Activated CD4-positive, alpha-beta T cell treated with anti-CD3 and anti-CD28 coated beads, Interleukin-2, amount 50 U/mL, for 24 hours (primary cell): ENCODE results near the gene CFAP53.
"Not testable (repeated sequence)": the region's sequence is repeated elsewhere in the genome, so short reads cannot be mapped to it uniquely, and the experiment has no call there.

ENCODE experiments used
- DNase-seq, 2 donors: peaks; one replicate each; pipeline ENCODE4 v3.0.0-alpha.2; 2020; ENCODE audit warnings: low read depth in 1 of 2, low spot score in 1 of 2

The CFAP53 gene

DNA sequence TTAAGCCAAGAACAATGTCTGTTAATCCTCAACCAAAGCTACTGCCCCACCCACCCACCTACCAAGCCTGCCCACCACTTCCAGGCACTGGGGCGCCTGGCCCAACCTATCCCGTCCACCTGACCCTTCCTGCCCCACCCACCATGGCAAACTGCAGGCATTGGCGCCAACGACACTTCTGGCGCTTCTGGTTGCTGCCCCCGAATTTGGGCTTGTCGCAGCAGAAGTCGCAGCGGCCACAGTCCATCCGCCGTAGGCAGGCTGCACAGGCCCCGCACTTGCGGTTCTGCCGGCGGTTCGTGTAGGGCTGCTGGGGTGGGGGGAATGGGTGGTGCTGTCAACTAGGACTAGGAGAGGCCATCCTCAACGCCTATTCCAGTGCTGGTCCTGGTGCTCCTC is 7.7 kb upstream of the CFAP53 start:
- DNase-seq: no peak

DNA sequence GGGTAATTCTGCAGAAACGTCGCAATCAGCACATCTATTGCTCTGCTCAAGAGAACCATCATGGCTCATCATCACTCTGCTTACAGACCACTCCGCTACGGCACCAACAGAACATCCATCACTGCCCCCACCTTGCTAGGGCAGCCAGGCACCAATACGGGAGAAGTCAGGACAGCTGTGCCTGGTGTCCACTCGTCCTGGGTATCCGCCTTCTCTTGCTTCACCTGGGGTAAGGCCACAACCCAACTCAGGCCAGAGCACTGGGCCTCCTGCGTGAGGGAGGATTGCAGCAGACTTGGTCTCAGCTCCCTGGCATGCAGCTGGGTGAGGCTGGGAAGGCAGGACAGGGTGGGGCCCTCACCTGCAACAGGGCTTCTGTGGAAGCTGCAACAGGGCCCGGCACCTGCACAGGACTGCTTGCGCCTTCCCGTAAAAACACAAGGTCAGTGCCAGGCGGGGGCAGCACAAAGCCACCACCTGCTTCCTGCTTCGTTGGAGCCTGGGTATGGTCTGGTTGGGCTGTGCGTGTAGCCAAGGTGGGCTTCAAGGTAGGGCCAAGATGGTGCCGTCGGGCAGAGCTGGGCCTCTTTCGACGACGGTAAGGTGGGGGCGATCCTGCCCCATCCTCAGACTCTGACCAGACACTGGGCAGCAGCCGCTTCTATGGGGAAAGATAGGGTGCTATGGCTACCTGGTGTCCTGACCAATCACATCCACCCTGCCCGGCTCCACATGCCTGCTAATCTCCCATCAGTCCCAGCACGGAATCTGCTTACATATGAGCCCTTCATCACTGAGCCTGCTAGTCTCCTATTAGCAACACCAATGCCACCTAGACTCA is 7.1 kb upstream of the CFAP53 start:
- no peak for DNase-seq

DNA sequence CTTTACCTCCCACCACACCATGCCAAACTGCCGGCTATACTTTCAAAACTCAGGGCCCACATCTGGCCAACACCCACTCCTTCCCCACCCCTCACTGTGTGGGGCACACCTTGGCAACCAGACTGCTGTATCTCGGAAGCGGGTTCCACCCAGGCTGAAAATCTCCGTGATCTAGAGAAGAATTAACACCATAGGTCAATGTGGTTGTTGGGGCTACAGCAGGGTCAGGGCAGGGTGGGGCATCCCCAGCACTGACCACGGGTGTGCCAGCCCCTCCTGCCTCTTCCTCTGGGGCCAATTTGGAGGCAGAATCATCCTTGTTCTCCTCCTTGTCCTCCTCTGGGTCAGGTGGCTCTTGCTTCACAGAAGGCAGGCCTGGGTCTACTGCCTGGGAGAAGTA is 6.3 kb upstream of the CFAP53 start:
- no peak for DNase-seq

DNA sequence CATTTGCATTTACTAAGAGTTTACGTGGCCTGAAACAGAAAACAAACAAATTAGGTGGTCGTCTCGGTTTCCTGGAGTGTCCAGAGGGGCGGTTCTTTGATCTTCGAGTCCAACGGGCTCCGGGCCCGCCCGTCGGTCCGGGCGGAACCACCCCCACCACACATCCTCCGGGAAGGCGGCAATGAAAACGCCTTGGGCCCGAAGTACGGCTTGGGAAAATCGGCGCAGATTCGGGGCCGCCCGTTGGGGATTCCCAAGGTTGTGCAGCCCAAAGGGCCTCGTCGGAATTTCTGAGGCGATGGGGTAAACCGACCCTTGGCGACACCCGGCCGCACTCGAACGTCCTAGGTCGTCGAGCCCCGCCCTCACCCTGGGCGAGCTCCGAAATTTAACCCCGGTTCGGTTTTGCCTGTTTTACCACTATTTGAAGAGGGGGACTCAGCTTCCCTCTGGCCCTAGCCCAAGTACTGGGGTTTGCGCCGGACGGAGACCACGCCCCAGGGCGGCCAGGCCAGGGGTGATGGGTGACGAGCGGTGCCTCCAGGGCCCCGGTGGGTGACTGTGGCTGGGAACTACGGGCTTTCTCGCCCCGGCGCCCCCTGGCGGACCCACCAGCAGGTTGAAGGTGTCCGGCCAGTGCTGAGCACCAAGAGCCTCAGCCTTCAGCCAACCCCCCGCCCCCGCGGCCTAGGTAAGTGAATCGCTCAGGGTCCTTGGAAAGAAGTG is 1.9 kb upstream of the CFAP53 start:
- DNase-seq: peak; percentile 53 to 67

DNA sequence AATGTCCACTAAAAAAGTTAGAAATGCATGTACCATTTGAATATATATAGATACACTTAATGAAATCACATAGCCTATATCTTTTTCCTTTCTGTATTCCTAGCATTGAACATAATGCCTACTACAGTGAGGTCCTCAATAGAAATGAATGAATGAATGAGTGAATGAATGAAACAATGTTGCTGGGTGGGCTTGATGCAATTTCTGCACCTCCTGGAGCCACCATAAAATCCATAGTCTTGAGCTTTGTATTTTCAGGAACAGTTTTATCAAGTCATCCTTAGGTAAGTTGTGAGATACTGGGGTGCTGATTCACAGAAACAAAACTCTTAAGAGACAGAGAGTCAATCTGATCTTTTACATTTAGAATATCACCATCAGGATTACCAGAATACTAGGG is 3.3 kb downstream of the CFAP53 start:
- no peak for DNase-seq

DNA sequence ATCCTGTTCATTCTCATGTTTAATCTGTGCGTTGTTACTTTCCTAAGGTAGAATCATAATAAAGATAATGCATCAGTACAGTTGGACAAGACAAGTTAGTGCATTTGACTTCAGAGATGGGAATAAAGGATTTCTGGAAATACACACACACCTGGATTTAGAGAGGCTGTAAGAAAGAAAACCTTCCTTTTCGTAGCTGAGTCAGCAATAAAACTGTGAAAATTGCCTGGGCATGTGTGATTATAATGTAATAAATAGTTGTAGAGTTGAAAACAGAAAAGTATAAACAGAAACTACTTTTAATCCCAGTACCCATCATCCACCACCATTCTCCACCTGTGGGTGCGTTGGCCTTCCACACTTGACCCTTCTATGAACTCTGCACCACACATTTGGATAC is 15.4 kb downstream of the CFAP53 start:
- no peak for DNase-seq

DNA sequence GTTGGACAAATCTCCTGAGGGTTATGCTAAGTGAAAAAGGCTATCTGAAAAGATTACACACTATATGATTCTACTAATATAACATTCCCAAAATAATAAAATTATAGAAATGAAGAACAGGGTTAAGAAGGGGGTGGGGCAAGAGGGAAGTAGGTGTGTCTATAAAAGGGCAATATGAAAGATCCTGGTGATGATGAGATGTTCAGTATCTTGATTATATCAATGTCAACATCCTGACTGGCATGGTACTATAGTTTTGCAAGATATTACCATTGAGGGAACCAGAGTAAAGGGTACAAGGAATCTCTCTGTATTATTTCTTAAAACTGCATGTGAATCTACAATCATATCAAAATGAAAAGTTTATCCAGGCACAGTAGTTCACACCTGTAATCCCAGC is 16.7 kb downstream of the CFAP53 start:
- no peak for DNase-seq

DNA sequence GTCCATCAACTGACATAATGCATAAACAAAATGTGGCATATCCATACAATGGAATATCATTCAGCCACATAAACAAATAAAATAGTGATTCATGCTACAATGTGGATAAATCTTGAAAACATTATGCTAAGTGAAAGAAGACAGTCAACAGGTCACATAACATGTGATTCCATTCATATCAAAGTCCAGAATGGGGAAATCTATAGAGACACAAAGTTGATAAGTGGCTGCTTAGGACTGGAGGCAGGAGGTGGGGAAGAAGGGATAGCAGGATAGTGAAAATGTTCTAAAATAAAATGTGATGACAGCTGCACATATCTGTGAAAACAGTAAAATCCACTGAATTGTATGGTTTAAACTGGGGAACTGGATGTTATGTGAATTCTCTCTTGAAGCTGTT is 18.7 kb downstream of the CFAP53 start:
- DNase-seq: no peak

DNA sequence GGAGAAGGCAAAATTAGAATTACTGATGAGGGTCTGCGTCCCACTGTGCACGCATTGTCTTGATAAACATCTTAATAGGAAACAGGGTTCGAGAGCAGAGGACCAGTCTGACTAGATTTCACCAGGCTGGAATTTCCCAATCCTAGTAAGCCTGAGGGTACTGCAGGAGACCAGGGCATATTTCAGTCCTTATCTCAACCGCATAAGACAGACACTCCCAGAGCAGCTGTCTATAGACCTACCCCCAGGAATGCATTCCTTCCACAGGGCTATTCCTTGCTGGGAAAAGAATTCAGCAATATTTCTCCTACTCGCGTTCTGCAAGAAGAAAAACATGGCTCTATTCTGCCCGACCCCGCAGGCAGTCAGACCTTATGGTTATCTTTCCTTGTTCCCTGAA is 24.5 kb downstream of the CFAP53 start:
- not testable (repeated sequence) for DNase-seq

DNA sequence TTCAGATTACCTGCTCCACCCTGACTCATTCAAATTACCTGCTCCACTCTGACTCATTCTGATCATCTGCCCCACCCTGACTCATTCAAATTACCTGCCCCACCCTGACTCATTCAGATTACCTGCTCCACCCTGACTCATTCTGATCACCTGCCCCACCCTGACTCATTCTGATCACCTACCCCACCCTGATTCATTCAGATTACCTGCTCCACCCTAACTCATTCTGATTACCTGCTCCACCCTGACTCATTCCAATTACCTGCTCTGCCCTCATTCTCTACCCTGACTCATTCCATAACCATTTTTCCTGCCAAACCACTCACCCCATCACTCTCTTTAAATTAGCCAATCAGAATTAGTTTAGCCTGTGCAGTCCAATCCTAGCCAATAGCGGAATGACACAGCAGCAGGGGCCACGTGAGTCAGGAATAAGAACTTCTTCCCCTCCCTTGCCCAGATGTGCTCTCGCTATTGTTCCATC is 26.2 kb downstream of the CFAP53 start:
- DNase-seq: no peak

DNA sequence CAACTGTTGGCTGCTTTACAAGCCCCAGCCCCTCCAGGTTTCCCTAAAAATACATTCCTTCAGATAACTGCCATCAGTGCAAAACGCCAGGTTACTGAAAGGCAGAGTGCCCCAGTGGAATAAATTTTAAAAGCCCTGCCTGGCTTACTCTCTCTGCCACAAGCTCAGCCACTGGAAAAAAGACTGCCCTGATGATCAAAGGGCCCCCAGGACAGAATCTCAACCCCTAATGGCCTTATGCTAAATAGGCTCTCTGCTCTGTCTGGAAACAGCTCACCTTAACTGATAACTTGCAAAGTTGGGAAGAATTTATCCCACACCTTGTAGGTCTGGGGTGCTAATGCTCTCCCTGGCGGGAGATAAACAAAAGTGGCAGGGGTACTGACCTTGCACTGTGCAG is 33.9 kb downstream of the CFAP53 start:
- no peak for DNase-seq

DNA sequence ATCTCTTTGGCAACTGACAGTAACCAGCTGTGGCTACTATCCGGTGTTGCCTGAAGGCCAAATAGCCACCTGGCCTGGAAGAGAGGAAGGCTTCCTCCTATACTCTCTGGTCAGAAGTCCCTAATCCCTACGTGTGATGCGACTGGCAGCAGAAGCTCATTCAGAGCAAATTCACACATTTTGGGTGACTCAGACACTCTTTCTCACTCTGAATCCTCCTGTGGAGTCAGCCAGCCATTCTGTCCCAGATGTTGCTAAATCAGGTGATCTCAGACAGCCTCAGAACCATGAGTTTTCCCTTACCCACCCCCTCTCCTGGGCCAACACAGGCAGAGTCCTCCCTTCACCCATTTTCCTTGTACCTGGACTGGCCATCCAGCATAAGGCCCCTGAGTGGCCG is 34.7 kb downstream of the CFAP53 start:
- no peak for DNase-seq

DNA sequence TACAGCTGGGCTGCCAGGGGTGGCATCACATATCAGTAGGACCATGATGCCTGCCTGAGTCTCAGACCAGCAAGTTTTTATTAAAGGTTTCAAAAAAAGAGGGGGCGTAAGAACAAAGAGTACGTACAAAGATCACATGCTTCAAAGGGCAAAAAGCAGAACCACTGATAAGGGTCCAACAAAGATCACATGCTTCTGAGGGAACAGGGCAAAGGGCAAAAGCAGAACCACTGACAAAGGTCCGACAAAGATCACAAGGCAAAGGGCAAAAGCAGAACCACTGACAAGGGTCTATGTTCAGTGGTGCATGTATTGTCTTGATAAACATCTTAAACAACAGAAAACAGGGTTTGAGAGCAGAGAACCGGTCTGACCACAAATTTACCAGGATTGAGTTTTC is 46.0 kb downstream of the CFAP53 start:
- not testable (repeated sequence) for DNase-seq

DNA sequence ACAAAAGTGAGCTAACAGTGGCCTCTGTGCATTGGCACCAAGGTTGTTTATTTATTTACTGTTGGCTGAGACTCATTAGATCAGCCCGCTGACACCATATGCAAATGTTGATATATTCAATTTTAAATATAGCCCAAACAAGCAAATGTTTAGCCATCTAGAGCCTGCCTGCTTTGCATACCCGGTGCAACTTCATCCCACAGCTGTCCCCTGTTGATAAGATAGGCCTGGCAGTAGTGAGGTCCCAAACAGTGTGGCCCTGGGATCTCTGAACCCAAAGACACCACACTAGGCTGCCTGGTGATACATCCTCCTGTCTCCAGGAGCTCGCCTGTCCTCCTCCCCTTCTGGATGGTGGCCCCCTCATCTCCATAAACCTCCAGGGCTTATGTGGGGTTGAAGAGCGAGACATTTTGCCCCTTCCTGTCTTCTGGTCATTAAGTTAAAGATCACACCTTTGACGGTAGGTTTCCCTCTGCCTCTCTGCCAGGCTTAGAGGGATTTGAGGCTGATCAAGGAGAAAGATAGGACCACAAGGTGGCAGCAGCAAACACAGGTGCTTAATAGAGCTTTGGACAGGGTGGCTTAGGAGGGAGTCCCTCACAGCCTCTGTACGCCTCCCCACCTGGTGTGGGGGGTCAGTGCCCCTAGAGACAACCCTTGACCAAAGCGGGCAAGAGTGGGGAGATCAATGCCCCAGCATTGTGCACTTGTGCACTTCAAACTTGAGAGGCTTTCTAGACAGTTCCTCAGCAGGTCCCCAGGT is 47.7 kb downstream of the CFAP53 start:
- DNase-seq: no peak

DNA sequence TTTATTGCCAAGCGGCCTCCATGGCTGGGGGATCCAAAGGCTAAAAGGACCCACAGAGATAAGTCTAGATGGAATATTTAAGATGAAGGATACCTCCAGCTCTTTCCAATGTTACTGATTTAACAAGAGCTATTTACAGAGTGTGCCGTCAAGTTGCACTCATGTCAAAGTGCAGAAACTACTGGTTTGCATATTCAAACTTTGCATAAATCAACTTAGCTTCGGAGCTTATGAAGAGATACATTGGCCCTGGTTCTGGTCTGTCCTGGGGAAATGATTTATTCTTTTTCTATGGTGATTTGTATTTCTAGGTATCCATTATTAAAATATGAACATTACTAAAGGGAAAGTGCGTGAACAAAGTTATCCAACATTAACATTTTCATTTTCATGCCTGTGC is 57.0 kb downstream of the CFAP53 start:
- no peak for DNase-seq

DNA sequence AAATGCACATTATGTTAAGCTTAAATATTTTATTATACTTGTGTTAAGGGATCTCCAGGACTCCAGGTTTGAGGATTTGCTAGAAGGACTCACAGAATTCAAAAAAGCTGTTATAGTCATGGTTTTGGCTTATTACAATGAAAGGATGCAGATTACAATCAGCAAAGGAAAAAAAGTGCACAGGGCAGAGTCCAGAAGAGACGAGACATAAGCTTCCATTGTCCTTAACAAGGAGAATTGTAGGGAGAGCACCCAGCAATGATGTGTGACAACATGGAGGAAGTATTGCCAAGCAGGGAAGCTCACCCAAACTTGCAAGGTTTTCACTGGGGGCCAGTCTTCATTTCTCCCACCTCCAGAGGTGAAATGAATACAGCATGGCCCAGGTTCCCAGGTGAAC is 58.6 kb downstream of the CFAP53 start:
- DNase-seq: no peak

DNA sequence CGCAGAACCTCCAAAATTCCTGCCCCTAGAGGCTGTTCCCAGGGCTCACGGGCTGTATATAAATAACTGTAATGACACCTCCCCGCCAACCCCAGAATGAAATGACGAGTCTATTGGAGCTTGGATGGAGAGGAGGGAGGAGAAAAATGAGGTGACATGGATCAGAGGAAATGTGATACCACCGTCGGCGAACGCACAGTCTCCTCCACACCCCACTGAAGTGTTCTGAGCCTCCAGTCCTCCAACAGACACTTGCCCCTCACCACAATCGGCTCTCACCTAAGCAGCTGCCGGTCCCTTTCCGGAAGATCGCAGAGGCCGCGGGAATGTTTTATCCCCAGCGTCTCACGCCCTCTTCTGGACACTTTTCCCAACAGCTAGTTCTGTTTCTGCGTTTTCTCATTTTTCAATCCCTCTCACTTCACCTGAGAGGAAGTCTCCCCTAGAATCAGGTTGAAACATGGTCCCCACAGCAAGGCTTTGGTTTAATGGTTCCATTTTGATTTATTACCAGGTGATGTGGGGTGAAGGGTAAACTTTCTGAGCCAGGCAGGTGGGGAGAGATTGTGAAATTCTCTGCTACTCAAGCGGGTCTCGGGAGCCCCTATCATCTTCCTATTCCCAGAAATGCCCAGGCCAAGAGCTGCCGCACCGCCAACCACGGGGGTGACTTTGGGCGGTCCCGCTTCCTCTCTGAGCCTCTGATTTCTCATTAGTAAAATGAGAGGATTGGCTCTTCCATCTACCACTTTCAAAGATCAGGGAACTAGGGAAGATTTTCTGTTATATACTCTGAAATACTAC is 62.3 kb downstream of the CFAP53 start:
- no peak for DNase-seq

DNA sequence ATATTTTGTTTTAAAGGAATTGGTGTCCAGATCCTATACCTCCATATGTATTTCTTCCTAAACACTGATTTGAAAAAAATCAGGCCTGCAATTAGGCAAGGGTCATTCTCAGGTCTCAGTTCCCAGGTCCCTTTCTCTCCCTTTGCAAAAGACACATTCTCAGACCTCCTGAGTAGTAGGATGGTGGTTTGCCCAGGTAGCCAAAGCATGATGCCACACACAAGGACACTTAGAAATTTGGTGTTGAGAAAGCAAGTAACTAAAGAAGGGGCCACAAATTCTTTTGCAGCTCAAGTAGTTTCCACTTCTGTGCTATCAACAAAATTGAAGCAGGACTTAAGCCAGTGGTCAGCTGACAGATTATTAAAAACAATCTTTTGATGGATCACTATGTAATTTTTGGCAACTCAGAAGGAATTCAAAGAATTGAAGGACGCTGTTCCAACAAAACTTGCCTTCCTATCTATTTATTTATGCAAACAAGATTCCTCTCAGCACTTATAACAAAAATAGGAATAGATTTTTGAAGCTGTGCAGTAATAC is 64.7 kb downstream of the CFAP53 start:
- DNase-seq: no peak

DNA sequence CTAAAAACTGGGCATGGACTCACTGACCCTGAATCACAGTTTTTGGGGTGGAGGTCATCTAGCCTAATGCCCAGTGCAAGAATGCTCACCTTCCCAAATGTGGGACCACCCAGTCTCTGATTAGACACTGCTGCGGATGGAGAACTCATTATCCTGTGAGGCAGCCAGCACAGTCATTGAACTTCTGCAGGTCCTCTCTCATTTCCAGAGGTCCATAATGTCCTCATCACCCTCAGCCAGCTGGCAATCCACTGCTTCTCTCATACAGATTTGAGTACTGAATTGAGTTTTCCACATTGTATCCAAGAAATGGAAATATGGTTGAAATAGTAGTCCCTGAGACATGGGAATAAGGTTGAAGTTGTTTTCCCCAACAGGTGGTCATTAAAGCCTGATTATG is 66.4 kb downstream of the CFAP53 start:
- DNase-seq: no peak

DNA sequence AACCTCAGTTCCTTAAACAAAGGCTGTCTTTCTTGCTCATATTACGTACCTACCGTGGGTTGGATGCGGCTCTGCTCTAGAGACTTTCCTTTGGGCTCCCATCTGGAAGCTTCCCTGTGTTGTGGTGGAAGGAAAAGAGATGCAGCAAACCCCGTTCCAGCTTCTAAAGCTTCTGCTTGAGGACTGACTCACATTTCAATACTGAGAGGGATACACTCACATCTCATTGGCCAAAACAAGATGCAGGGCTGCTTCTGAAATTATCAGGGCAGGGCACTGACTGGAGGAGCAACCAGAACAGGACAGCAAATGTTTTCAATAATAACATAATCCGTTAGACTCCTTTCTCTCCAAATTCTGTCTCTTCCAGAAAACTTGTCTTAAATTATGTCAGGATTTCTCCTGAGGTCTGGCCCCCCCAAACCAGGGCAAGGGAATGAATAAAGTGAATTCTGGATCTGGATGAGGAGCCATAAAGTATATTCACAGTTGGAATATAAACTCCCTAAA is 66.9 kb downstream of the CFAP53 start:
- DNase-seq: no peak
